ENCODE measurements around the gene RPL28. TPM values are rescaled to one million over a fixed set of nuclear protein-coding genes. Genes with fewer than 3 reads are reported as not detected.

The RPL28 gene
- total and polyA plus RNA-seq, 2 of the 13 experiments (the other 11 are each of a cell fraction or from before 2014, with no cell fraction given): 105 to 420 TPM

GRCh38 chr19:55384920-55385723 lies 610 bp upstream of the RPL28 start (continued):
- TF ChIP-seq, protein P1, sequence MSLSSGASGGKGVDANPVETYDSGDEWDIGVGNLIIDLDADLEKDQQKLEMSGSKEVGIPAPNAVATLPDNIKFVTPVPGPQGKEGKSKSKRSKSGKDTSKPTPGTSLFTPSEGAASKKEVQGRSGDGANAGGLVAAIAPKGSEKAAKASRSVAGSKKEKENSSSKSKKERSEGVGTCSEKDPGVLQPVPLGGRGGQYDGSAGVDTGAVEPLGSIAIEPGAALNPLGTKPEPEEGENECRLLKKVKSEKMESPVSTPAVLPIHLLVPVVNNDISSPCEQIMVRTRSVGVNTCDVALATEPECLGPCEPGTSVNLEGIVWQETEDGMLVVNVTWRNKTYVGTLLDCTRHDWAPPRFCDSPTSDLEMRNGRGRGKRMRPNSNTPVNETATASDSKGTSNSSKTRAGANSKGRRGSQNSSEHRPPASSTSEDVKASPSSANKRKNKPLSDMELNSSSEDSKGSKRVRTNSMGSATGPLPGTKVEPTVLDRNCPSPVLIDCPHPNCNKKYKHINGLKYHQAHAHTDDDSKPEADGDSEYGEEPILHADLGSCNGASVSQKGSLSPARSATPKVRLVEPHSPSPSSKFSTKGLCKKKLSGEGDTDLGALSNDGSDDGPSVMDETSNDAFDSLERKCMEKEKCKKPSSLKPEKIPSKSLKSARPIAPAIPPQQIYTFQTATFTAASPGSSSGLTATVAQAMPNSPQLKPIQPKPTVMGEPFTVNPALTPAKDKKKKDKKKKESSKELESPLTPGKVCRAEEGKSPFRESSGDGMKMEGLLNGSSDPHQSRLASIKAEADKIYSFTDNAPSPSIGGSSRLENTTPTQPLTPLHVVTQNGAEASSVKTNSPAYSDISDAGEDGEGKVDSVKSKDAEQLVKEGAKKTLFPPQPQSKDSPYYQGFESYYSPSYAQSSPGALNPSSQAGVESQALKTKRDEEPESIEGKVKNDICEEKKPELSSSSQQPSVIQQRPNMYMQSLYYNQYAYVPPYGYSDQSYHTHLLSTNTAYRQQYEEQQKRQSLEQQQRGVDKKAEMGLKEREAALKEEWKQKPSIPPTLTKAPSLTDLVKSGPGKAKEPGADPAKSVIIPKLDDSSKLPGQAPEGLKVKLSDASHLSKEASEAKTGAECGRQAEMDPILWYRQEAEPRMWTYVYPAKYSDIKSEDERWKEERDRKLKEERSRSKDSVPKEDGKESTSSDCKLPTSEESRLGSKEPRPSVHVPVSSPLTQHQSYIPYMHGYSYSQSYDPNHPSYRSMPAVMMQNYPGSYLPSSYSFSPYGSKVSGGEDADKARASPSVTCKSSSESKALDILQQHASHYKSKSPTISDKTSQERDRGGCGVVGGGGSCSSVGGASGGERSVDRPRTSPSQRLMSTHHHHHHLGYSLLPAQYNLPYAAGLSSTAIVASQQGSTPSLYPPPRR (CRISPR knock-in tag; IDR thresholded peaks at IDR 0.05; ENCODE audit: borderline replicate concordance): no peak
- no peak; the same call in 1 of the 2 replicates for TF ChIP-seq ZBTB20 (CRISPR knock-in tag; IDR thresholded peaks at IDR 0.05; ENCODE audit: borderline replicate concordance, low read depth)
- no peak for TF ChIP-seq BCL6 (CRISPR knock-in tag; IDR thresholded peaks at IDR 0.05)
- TF ChIP-seq, protein P2, sequence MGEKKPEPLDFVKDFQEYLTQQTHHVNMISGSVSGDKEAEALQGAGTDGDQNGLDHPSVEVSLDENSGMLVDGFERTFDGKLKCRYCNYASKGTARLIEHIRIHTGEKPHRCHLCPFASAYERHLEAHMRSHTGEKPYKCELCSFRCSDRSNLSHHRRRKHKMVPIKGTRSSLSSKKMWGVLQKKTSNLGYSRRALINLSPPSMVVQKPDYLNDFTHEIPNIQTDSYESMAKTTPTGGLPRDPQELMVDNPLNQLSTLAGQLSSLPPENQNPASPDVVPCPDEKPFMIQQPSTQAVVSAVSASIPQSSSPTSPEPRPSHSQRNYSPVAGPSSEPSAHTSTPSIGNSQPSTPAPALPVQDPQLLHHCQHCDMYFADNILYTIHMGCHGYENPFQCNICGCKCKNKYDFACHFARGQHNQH (CRISPR knock-in tag; IDR thresholded peaks at IDR 0.05): peak; percentile 13; the same call in 1 of the 2 replicates
- peak; percentile 18; the same call in 1 of the 2 replicates for TF ChIP-seq FOXC1 (CRISPR knock-in tag; IDR thresholded peaks at IDR 0.05; ENCODE audit: borderline replicate concordance)
- TF ChIP-seq KDM2A (CRISPR knock-in tag; IDR thresholded peaks at IDR 0.05; ENCODE audit: borderline replicate concordance, low read depth): no peak
- TF ChIP-seq SMAD1 (CRISPR knock-in tag; IDR thresholded peaks at IDR 0.05; ENCODE audit: borderline replicate concordance, low read depth): no peak
- no peak; the same call in 1 of the 2 replicates for TF ChIP-seq ZC3H4 (CRISPR knock-in tag; IDR thresholded peaks at IDR 0.05; ENCODE audit: borderline replicate concordance)
- TF ChIP-seq ZNF430 (CRISPR knock-in tag; IDR thresholded peaks at IDR 0.05): peak; percentile 73
- no peak for TF ChIP-seq RERE (CRISPR knock-in tag; IDR thresholded peaks at IDR 0.05; ENCODE audit: low read depth)
- TF ChIP-seq GABPB1 (CRISPR knock-in tag; IDR thresholded peaks at IDR 0.05): no peak
- no peak for TF ChIP-seq ZNF432 (CRISPR knock-in tag; IDR thresholded peaks at IDR 0.05; ENCODE audit: borderline replicate concordance)
- TF ChIP-seq ZNF326 (CRISPR knock-in tag; IDR thresholded peaks at IDR 0.05; ENCODE audit: borderline replicate concordance): no peak
- TF ChIP-seq REXO4 (CRISPR knock-in tag; IDR thresholded peaks at IDR 0.05; ENCODE audit: borderline replicate concordance): no peak
- no peak for TF ChIP-seq PRPF4 (IDR thresholded peaks at IDR 0.05; ENCODE audit: low read depth, low read length, poor library complexity, severe bottlenecking)
- peak; percentile 99 for TF ChIP-seq ZSCAN29 (CRISPR knock-in tag; conservative IDR thresholded peaks at IDR 0.05)

Measured in HepG2 (cell line).